Cardiac fibroblast (primary cell): ENCODE results near the gene ANKMY1.

ENCODE experiments used
- DNase-seq, 2 donors: peaks; one replicate each; pipeline versions ENCODE4 v3.0.0 to v3.0.0-alpha.2; 2010; ENCODE audit warnings: low read depth in 2 of 2
- H3K4me3 ChIP-seq, 2 donors: replicated peaks in 1 of 2; 1 replicate in 1 of 2; 2 replicates in 1 of 2; pipeline ENCODE4 v1.5.1; 2011; ENCODE audit warnings: low read depth in 2 of 2, low read length in 2 of 2, mild to moderate bottlenecking in 2 of 2, moderate library complexity in 1 of 2
- TF ChIP-seq, protein P1 (sequence below): IDR thresholded peaks from one replicate; pipeline ENCODE4 v1.5.1; 2011; ENCODE audit warnings: low read depth, mild to moderate bottlenecking, low read length, inconsistent platforms

ANKMY1 gene

DNA sequence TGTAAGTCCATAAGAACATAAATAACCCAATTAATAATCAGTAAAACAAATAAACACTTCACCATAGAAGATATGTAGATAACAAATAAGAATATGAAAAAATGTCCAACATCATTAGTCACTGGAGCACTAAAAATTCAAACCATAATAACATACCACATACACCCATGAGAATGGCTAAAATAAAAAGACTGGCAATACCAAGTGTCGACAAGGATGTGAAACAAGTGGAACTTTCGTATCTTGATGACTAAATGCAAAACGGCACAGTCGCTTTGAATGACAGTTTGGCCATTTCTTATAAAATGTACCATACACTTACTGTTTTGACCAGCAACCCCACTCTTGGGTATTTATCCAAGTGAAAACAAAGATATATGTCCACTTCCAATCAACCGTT is 26.8 kb downstream of the ANKMY1 start:
- DNase-seq = no peak
- H3K4me3 ChIP-seq = no peak overlapping the region
- TF ChIP-seq, protein P1, sequence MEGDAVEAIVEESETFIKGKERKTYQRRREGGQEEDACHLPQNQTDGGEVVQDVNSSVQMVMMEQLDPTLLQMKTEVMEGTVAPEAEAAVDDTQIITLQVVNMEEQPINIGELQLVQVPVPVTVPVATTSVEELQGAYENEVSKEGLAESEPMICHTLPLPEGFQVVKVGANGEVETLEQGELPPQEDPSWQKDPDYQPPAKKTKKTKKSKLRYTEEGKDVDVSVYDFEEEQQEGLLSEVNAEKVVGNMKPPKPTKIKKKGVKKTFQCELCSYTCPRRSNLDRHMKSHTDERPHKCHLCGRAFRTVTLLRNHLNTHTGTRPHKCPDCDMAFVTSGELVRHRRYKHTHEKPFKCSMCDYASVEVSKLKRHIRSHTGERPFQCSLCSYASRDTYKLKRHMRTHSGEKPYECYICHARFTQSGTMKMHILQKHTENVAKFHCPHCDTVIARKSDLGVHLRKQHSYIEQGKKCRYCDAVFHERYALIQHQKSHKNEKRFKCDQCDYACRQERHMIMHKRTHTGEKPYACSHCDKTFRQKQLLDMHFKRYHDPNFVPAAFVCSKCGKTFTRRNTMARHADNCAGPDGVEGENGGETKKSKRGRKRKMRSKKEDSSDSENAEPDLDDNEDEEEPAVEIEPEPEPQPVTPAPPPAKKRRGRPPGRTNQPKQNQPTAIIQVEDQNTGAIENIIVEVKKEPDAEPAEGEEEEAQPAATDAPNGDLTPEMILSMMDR = no peak

DNA sequence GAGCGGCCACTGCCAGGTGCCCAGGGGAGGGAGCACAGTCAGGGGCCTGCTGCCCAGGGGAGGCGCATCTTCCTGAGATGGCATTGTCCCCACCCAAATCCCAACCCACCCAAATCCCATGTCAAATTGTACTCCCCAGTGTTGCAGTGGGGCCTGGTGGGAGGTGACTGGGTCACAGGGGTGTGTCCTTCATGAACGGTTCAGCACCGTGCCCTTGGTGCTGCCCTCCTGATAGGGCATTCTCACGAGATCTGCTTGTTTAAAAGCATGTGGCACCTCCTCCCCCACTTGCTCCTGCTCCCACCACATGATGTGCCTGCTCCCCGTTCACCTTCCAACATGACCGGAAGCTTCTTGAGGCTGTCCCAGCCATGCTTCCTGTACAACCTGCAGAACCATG is 27.6 kb downstream of the ANKMY1 start:
- no peak for DNase-seq
- TF ChIP-seq, protein P1 = no peak

DNA sequence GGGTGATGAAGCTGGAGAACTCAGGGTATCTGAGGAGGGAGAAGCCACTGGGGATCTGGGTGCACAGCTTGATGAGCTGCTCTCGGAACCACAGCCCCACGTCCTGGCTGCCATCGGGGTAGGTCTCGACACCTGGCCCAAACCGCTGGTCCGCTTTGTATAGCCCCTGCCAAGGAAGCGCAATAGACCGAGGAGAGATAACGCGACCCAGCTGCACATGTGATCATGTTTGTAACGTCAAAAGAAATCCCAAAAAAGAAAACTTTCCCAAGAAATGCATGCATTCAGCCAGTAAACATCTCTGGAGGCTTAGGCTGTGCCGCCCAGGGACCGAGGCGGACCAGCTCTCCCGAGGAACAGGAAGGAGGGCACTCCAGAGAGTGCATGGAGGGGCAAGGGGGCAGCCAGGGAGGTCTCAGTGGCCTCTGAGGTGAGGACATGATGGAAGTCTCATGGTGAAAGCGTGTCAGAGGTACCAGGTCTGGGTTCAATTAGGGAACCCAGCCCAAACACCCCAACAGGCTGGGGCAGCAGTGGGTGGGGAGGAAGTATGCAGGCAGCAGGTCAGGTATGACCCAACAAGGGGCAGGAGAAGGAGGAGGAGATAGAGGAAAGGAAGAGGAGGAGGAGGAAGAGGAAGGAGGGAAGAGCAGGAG is 28.3 kb downstream of the ANKMY1 start:
- TF ChIP-seq, protein P1 = no peak
- no peak overlapping the region for H3K4me3 ChIP-seq
- no peak for DNase-seq

More for the DNA sequence above, 27.6 kb downstream of the ANKMY1 start:
- no peak overlapping the region for H3K4me3 ChIP-seq

DNA sequence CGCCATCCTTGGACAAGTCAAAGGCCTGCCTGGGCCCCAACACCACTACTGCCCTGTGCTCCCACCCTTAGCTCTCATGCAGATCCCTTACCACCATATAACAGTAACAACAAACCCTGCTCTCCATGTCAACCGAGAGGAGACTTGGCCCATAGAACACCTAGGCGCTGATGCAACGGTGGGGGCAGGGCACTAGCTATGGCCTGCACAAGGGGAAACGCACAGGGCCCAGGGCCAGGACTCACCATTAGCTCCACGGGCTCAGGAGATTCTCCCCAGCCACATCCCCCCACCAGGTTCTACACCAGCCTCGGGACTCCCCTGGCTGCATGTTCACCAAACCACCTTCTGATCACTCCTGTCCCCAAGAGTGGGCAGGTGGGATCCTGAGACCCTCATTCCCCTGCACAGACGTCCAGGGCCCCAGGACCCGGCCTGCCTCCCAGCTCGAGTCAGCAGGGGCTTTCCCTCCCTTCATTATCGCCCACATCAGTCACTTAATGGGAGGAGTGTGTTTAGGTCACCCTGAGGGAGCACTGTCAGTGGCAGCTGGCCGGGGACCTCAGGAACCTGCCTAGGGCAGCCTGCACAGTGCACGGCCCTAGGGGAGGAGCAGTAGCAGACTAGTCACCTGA is 29.3 kb downstream of the ANKMY1 start:
- TF ChIP-seq, protein P1 = no peak
- DNase-seq = no peak
- H3K4me3 ChIP-seq = no peak overlapping the region

DNA sequence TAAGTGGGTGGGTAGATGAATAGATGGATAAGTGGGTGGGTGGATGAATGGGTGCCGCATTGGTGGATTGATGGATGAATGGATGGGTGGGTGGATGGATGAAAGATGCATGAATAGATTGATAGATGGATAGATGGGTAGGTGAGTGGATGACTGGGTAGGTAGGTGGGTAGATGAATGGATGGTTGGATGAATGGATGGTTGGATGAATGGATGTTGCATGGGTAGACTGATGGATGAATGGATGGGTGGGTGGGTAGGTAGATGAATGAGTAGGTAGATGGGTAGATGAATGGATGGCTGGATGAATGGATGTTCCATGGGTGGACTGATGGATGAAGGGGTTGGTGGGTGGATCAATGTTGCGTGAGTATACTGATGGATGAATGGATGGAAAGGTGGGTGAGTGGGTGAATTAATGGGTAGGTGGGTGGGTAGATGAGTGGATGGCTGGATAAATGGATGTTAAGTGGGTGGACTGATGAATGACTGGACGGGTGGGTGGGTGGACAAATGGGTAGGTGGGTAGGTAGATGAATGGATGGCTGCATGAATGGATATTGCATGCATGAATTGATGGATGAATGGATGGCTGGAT is 30.5 kb downstream of the ANKMY1 start:
- DNase-seq = no peak
- no peak overlapping the region for H3K4me3 ChIP-seq
- TF ChIP-seq, protein P1 = no peak

GRCh38 chr2:240526521-240526920 is 31.3 kb downstream of the ANKMY1 start:
- no peak for DNase-seq
- TF ChIP-seq, protein P1 = no peak
- H3K4me3 ChIP-seq = no peak overlapping the region
